ENCODE measurements around the gene MRPL44.

The MRPL44 gene

GRCh38 chr2:223980397-223980735, 23.1 kb downstream of the MRPL44 start:
- peaks cover 0 to 14% (median 9%) of the 10 kb centered on the region in 10 experiments; a peak in 13 of 20 replicates for H3K4me1 ChIP-seq
- no peak overlapping the region for H3K27ac ChIP-seq
- H3K27me3 ChIP-seq: no peaks in the 10 kb centered on the region
- H3K9ac ChIP-seq: no peak overlapping the region
- H3K36me3 ChIP-seq: peaks cover 0 to 70% (median 18%) of the 10 kb centered on the region in 11 experiments; a peak in 17 of 22 replicates
- H4K20me1 ChIP-seq: no peaks in the 10 kb centered on the region
- TF ChIP-seq Cebpa-rat (IDR thresholded peaks at IDR 0.05): no peak
- no peaks in the 10 kb centered on the region for H3K9me3 ChIP-seq (replicated peaks in 1 of 11)
- peak overlapping the region in 7 of 11 experiments; percentile 9 to 34 (median 22); a peak in 9 of 22 replicates for H3K4me2 ChIP-seq
- no peak overlapping the region for H3K4me3 ChIP-seq

GRCh38 chr2:223980803-223981202, 23.5 kb downstream of the MRPL44 start:
- peak overlapping the region in 4 of 11 experiments; percentile 17 to 34 (median 24); a peak in 6 of 22 replicates for H3K4me2 ChIP-seq
- H3K9ac ChIP-seq: no peak overlapping the region
- no peaks in the 10 kb centered on the region for H3K27me3 ChIP-seq
- no peak overlapping the region for H3K27ac ChIP-seq
- peaks cover 0 to 71% (median 18%) of the 10 kb centered on the region in 11 experiments; a peak in 17 of 22 replicates for H3K36me3 ChIP-seq
- no peaks in the 10 kb centered on the region for H4K20me1 ChIP-seq
- H3K4me1 ChIP-seq: peaks cover 0 to 14% (median 9%) of the 10 kb centered on the region in 10 experiments; a peak in 13 of 20 replicates
- H3K4me3 ChIP-seq: no peak overlapping the region
- no peak for TF ChIP-seq Cebpa-rat (IDR thresholded peaks at IDR 0.05)
- no peaks in the 10 kb centered on the region for H3K9me3 ChIP-seq (replicated peaks in 1 of 11)

GRCh38 chr2:223981241-223981640, 24.0 kb downstream of the MRPL44 start:
- no peak for TF ChIP-seq Cebpa-rat (IDR thresholded peaks at IDR 0.05)
- Histone ChIP-seq H3K9me3 (replicated peaks in 1 of 11) (no peaks in the 10 kb centered on the region), H3K9ac (no peak overlapping the region), H3K36me3 (peaks cover 0 to 71% (median 18%) of the 10 kb centered on the region in 11 experiments; a peak in 17 of 22 replicates), H3K4me1 (peaks cover 0 to 14% (median 9%) of the 10 kb centered on the region in 10 experiments; a peak in 13 of 20 replicates), H3K27me3 (no peaks in the 10 kb centered on the region), H3K4me2 (no peak overlapping the region), H3K4me3 (no peak overlapping the region), H4K20me1 (no peaks in the 10 kb centered on the region), H3K27ac (no peak overlapping the region)

- Histone ChIP-seq H3K4me3 (no peak overlapping the region), H3K27ac (no peak overlapping the region), H3K9ac (no peak overlapping the region), H3K4me2 (no peak overlapping the region), H3K27me3 (no peaks in the 10 kb centered on the region), H3K4me1 (peaks cover 0 to 6% (median 0%) of the 10 kb centered on the region in 10 experiments; a peak in 1 of 20 replicates), H3K36me3 (peaks cover 0 to 58% (median 20%) of the 10 kb centered on the region in 11 experiments; a peak in 17 of 22 replicates), H4K20me1 (no peaks in the 10 kb centered on the region), H3K9me3 (replicated peaks in 1 of 11) (no peaks in the 10 kb centered on the region)
- TF ChIP-seq Cebpa-rat (IDR thresholded peaks at IDR 0.05): no peak
These were observed 32.1 kb downstream of the MRPL44 start for GRCh38 chr2:223989206-223989855.

GRCh38 chr2:223989856-223990232, 32.6 kb downstream of the MRPL44 start:
- Histone ChIP-seq H3K27me3 (no peaks in the 10 kb centered on the region), H3K9me3 (replicated peaks in 1 of 11) (no peaks in the 10 kb centered on the region), H3K36me3 (peaks cover 0 to 53% (median 15%) of the 10 kb centered on the region in 11 experiments; a peak in 16 of 22 replicates), H4K20me1 (no peaks in the 10 kb centered on the region), H3K27ac (no peak overlapping the region), H3K9ac (no peak overlapping the region), H3K4me1 (peaks cover 0 to 2% (median 0%) of the 10 kb centered on the region in 10 experiments; a peak in 1 of 20 replicates), H3K4me3 (no peak overlapping the region), H3K4me2 (no peak overlapping the region)
- no peak for TF ChIP-seq Cebpa-rat (IDR thresholded peaks at IDR 0.05)

- Histone ChIP-seq H3K36me3 (peaks cover 0 to 46% (median 9%) of the 10 kb centered on the region in 11 experiments; a peak in 7 of 22 replicates), H3K4me1 (0 out of 20 replicates have a peak, but pooled peaks cover 0 to 6% (median 0%) of the 10 kb centered on the region in 10 experiments), H3K4me3 (no peak overlapping the region), H3K9me3 (replicated peaks in 1 of 11) (no peaks in the 10 kb centered on the region), H3K27ac (no peak overlapping the region), H3K27me3 (no peaks in the 10 kb centered on the region), H4K20me1 (no peaks in the 10 kb centered on the region; a peak in 1 of 22 replicates), H3K9ac (0 out of 22 replicates have a peak overlapping the region, but pooled peaks of 1 of the 11 experiments have one; percentile 10), H3K4me2 (no peak overlapping the region)
- no peak for TF ChIP-seq Cebpa-rat (IDR thresholded peaks at IDR 0.05)
These were observed 34.3 kb downstream of the MRPL44 start for GRCh38 chr2:223991611-223992010.

GRCh38 chr2:223993634-223994232, 36.5 kb downstream of the MRPL44 start:
- peaks cover 0 to 43% (median 6%) of the 10 kb centered on the region in 11 experiments; a peak in 8 of 22 replicates for H3K36me3 ChIP-seq

GRCh38 chr2:223994562-223995162, 37.4 kb downstream of the MRPL44 start:
- Histone ChIP-seq H3K9ac (no peak overlapping the region), H3K36me3 (peaks cover 0 to 37% (median 6%) of the 10 kb centered on the region in 11 experiments; a peak in 8 of 22 replicates), H3K4me3 (no peak overlapping the region), H3K9me3 (replicated peaks in 1 of 11) (no peaks in the 10 kb centered on the region), H3K27me3 (no peaks in the 10 kb centered on the region; a peak in 1 of 22 replicates), H3K4me2 (no peak overlapping the region), H3K27ac (peak overlapping the region in 2 of 11 experiments; percentile 22 to 45; a peak in 3 of 22 replicates), H4K20me1 (no peaks in the 10 kb centered on the region; a peak in 1 of 22 replicates), H3K4me1 (0 out of 20 replicates have a peak, but pooled peaks cover 0 to 6% (median 0%) of the 10 kb centered on the region in 10 experiments)
- TF ChIP-seq Cebpa-rat (IDR thresholded peaks at IDR 0.05): no peak

More at GRCh38 chr2:223993634-223994232, 36.5 kb downstream of the MRPL44 start:
- Histone ChIP-seq H3K4me1 (0 out of 20 replicates have a peak, but pooled peaks cover 0 to 6% (median 0%) of the 10 kb centered on the region in 10 experiments), H3K27ac (no peak overlapping the region), H3K27me3 (no peaks in the 10 kb centered on the region; a peak in 1 of 22 replicates), H4K20me1 (no peaks in the 10 kb centered on the region; a peak in 1 of 22 replicates), H3K4me2 (no peak overlapping the region), H3K9ac (no peak overlapping the region), H3K4me3 (no peak overlapping the region), H3K9me3 (replicated peaks in 1 of 11) (no peaks in the 10 kb centered on the region)
- no peak for TF ChIP-seq Cebpa-rat (IDR thresholded peaks at IDR 0.05)

GRCh38 chr2:223995569-223995968, 38.3 kb downstream of the MRPL44 start:
- H3K4me3 ChIP-seq: no peak overlapping the region
- H3K9me3 ChIP-seq (replicated peaks in 1 of 11): no peaks in the 10 kb centered on the region
- peaks cover 0 to 40% (median 6%) of the 10 kb centered on the region in 11 experiments; a peak in 8 of 22 replicates for H3K36me3 ChIP-seq
- no peaks in the 10 kb centered on the region; a peak in 1 of 22 replicates for H4K20me1 ChIP-seq
- H3K27me3 ChIP-seq: no peaks in the 10 kb centered on the region; a peak in 1 of 22 replicates
- peak overlapping the region in 3 of 11 experiments; percentile 14 to 45 (median 22); a peak in 3 of 22 replicates for H3K27ac ChIP-seq
- 0 out of 20 replicates have a peak, but pooled peaks cover 0 to 6% (median 0%) of the 10 kb centered on the region in 10 experiments for H3K4me1 ChIP-seq
- no peak overlapping the region for H3K4me2 ChIP-seq
- no peak for TF ChIP-seq Cebpa-rat (IDR thresholded peaks at IDR 0.05)
- no peak overlapping the region for H3K9ac ChIP-seq
